PC-9 (cell line): ENCODE measurements around the gene LYSMD2.

Experiments
- CTCF ChIP-seq: fragments of 200-600 bp; sonication (generic); conservative IDR thresholded peaks from 2 replicates; pipeline ENCODE4 v1.6.1; 2017; ENCODE audit warnings: mixed run types, antibody characterized with exemption, mild to moderate bottlenecking, moderate library complexity
- EZH2 ChIP-seq: fragments of 200-600 bp; sonication (generic); IDR thresholded peaks from 2 replicates; pipeline ENCODE4 v1.8.0; 2017; ENCODE audit warnings: antibody characterized with exemption, low read depth

GRCh38 chr15:51774916-51775315 is 37.5 kb upstream of the LYSMD2 start:
- TF ChIP-seq CTCF (no peak), EZH2 (no peak)
